Stimulated activated CD4-positive, alpha-beta T cell treated with anti-CD3 and anti-CD28 coated beads, Interleukin-4, amount 100 ng/mL, for 48 hours (primary cell): Measurements from ENCODE around the gene SOD3.

Experiments used
- DNase-seq, 2 donors: peaks; one replicate each; pipeline ENCODE4 v3.0.0-alpha.2; 2020; ENCODE audit warnings: low read depth in 2 of 2

Gene SOD3

DNA sequence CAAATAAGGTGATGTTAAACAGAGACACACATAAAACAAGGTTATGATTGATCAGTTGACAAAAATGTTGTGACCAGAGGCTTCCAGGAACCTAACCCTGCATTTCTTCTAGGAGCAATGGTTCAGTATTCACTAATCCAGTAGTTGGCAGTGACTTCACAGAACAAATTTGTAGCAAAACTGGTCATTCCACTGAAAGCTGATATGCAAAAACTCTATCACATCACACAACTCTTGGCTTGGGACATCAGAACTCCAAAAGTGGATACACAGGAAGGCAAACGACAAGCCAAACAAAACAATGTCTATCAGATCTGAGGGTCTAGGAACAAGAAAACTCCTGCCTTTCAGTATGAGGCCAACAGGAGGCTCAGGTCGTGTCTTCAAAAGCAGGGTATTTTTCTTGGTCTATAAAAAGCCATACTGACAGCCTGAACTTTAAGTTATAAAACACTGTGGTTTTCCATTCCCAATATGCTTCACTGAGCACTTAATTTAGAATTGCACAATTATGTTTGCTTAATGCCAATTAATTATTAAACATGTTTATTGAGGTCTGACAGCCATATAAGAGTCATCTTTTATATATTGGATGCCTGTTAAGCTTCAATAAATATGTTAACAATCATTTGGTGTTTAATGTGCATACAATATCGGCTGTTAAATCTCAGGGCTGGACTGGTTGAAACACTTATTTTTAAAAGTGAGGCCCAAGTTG lies 45.6 kb downstream of the SOD3 start:
- no peak for DNase-seq

- DNase-seq, result no peak
Observed at GRCh38 chr4:24842356-24842755, 47.0 kb downstream of the SOD3 start.

DNA sequence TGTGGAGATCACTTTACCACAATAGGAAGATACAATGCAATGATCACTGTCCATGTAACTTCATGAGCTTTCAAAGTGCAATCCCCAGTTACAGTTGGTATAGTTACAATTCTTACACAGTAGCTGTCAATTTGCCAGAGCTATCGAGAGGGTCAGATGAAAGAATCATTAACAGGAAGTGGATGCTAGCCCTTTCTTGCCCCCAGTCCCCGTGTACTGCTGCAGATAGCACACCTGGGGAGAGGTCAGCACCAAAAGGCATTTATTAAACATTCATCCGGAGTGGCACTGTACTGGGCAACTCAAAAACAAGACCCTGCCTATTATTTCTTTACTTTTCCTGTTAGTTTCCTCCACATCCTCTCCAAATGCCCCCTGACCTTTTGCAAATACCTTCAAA lies 47.7 kb downstream of the SOD3 start:
- DNase-seq, result no peak

- no peak for DNase-seq
Observed at GRCh38 chr4:24845132-24845531, 49.8 kb downstream of the SOD3 start.

DNA sequence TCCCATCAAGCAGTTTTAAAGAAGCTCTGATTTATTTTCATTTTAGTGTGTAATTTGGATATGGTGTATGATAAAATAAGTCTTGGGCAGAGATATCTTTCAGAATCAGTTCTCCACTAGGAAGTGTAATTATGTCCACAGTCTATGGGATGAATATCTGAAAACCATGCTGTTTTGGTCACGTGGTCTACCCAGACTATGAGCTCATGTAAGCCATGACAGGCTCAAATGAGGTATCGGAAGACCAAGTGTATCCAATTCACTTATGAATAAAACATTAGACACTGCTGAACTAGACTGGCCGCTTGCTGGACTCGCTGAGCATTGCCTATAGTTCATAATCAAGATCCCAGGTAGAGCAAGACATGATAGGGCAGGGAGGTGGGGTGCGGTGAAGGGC lies 50.5 kb downstream of the SOD3 start:
- no peak for DNase-seq

GRCh38 chr4:24846716-24847115 lies 51.3 kb downstream of the SOD3 start:
- no peak for DNase-seq

DNA sequence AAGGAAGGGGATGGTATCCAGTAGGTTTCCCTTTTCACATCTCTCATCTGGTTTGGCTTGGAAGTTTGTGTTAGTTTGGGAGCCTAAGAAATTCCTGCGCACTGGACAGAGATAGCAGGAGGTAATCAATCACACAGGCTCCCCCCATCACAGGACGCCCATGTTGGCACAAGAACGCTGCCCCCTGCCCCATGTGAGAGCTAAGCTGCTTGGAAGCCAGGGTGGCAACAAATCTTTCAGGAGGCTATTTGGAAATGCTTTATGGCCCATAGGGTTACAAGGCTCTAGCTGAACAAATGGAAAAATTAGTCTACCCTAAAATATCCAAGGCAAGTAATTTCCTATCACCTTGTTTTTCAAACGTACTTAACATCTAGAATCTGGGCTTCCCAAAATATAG lies 54.0 kb downstream of the SOD3 start:
- DNase-seq, result no peak

- no peak for DNase-seq
Observed at GRCh38 chr4:24849756-24850155, 54.4 kb downstream of the SOD3 start.
